ENCODE measurements around the gene ABL1.

The ABL1 gene

GRCh38 chr9:130872912-130873503, 38.0 kb downstream of the ABL1 start:
- Histone ChIP-seq H3K9me3 (ENCODE audit: control insufficient read depth, insufficient read depth, low read length) (no peaks in the 10 kb centered on the region), H3K4me1 (ENCODE audit: control insufficient read depth, low read length) (peaks cover 6% of the 10 kb centered on the region; the same call in 1 of the 2 replicates), H4K20me1 (ENCODE audit: control insufficient read depth, insufficient read depth, low read depth, low read length) (no peaks in the 10 kb centered on the region), H3K4me2 (ENCODE audit: low read length) (no peak overlapping the region), H3K27me3 (ENCODE audit: control insufficient read depth, low read length) (no peaks in the 10 kb centered on the region), H3K9me2 (replicated peaks; ENCODE audit: control insufficient read depth, low read length) (no peaks in the 10 kb centered on the region), H3K79me2 (ENCODE audit: control insufficient read depth, low read length) (no peaks in the 10 kb centered on the region), H3K4me3 (ENCODE audit: low read length) (no peak overlapping the region), H3K36me3 (ENCODE audit: control insufficient read depth, low read length) (peaks cover 32% of the 10 kb centered on the region), H3K27ac (ENCODE audit: low read depth, low read length) (no peak overlapping the region), H3F3A (ENCODE audit: control insufficient read depth, insufficient read depth) (0 out of 2 replicates have a peak, but pooled peaks cover 3% of the 10 kb centered on the region)
- no peak for TF ChIP-seq CTCF (IDR thresholded peaks at IDR 0.05; ENCODE audit: low read depth, low read length, poor library complexity, severe bottlenecking)
- TF ChIP-seq EZH2phosphoT487 (IDR thresholded peaks at IDR 0.05; ENCODE audit: borderline replicate concordance, low read length): no peak

GRCh38 chr9:130873966-130874365, 38.9 kb downstream of the ABL1 start:
- peaks cover 6% of the 10 kb centered on the region; the same call in 1 of the 2 replicates for H3K4me1 ChIP-seq (ENCODE audit: control insufficient read depth, low read length)
- no peaks in the 10 kb centered on the region for H4K20me1 ChIP-seq (ENCODE audit: control insufficient read depth, insufficient read depth, low read depth, low read length)
- H3K4me2 ChIP-seq (ENCODE audit: low read length): no peak overlapping the region
- no peak overlapping the region for H3K4me3 ChIP-seq (ENCODE audit: low read length)
- H3K9me3 ChIP-seq (ENCODE audit: control insufficient read depth, insufficient read depth, low read length): no peaks in the 10 kb centered on the region
- H3K36me3 ChIP-seq (ENCODE audit: control insufficient read depth, low read length): peaks cover 38% of the 10 kb centered on the region
- H3K9me2 ChIP-seq (replicated peaks; ENCODE audit: control insufficient read depth, low read length): no peaks in the 10 kb centered on the region
- no peaks in the 10 kb centered on the region for H3K79me2 ChIP-seq (ENCODE audit: control insufficient read depth, low read length)
- H3K27ac ChIP-seq (ENCODE audit: low read depth, low read length): no peak overlapping the region
- no peak for TF ChIP-seq CTCF (IDR thresholded peaks at IDR 0.05; ENCODE audit: low read depth, low read length, poor library complexity, severe bottlenecking)
- no peak for TF ChIP-seq EZH2phosphoT487 (IDR thresholded peaks at IDR 0.05; ENCODE audit: borderline replicate concordance, low read length)
- H3K27me3 ChIP-seq (ENCODE audit: control insufficient read depth, low read length): no peaks in the 10 kb centered on the region
- H3F3A ChIP-seq (ENCODE audit: control insufficient read depth, insufficient read depth): 0 out of 2 replicates have a peak, but pooled peaks cover 3% of the 10 kb centered on the region

- Histone ChIP-seq H3K36me3 (ENCODE audit: control insufficient read depth, low read length) (peaks cover 45% of the 10 kb centered on the region), H3K9me3 (ENCODE audit: control insufficient read depth, insufficient read depth, low read length) (no peaks in the 10 kb centered on the region), H3K79me2 (ENCODE audit: control insufficient read depth, low read length) (no peaks in the 10 kb centered on the region), H4K20me1 (ENCODE audit: control insufficient read depth, insufficient read depth, low read depth, low read length) (no peaks in the 10 kb centered on the region), H3F3A (ENCODE audit: control insufficient read depth, insufficient read depth) (no peaks in the 10 kb centered on the region), H3K4me3 (ENCODE audit: low read length) (no peak overlapping the region), H3K4me1 (ENCODE audit: control insufficient read depth, low read length) (peaks cover 6% of the 10 kb centered on the region; the same call in 1 of the 2 replicates), H3K4me2 (ENCODE audit: low read length) (no peak overlapping the region), H3K27me3 (ENCODE audit: control insufficient read depth, low read length) (no peaks in the 10 kb centered on the region), H3K9me2 (replicated peaks; ENCODE audit: control insufficient read depth, low read length) (no peaks in the 10 kb centered on the region), H3K27ac (ENCODE audit: low read depth, low read length) (no peak overlapping the region)
- no peak for TF ChIP-seq CTCF (IDR thresholded peaks at IDR 0.05; ENCODE audit: low read depth, low read length, poor library complexity, severe bottlenecking)
- no peak for TF ChIP-seq EZH2phosphoT487 (IDR thresholded peaks at IDR 0.05; ENCODE audit: borderline replicate concordance, low read length)
Measured at GRCh38 chr9:130874783-130875182, 39.7 kb downstream of the ABL1 start.
